Measurements from ENCODE around the gene FRAS1. TPM values are rescaled to one million over a fixed set of nuclear protein-coding genes. Genes with fewer than 3 reads are reported as not detected.

The FRAS1 gene
- total and polyA plus RNA-seq, 2 donors (not counting 1 experiment from before 2014, with no cell fraction given), result 0.03 to 0.12 TPM

DNA sequence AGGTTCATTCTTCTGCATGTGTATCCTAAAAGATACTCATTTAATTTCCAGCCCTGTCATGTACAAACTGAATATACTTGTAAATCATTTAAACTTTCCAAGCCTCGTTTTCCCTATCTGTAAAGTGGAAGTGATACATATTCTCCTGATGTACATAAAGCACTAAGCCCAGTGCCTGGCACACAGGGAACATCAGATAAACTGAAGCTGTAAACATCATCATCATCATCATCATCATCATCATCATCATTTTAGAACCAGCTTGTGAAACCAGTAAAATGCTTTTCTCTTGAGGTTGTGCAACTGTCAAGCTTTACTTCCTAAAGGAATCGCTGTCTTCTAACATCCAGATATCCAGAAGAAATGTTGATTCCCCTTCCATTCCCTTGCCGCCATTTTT, 411.1 kb downstream of the FRAS1 start:
- Histone ChIP-seq H3K4me1 (ENCODE audit: control insufficient read depth in 2 of 2, insufficient read depth in 2 of 2, low read length in 2 of 2) (no peaks in the 10 kb centered on the region), H3K4me2 (replicated peaks; ENCODE audit: low read depth, low read length, poor library complexity, severe bottlenecking) (no peak overlapping the region), H2AFZ (ENCODE audit: insufficient read depth, low read depth, low read length, poor library complexity, severe bottlenecking) (no peak overlapping the region), H3K79me2 (ENCODE audit: control insufficient read depth, insufficient read depth, low read length) (no peaks in the 10 kb centered on the region), H3K36me3 (replicated peaks in 1 of 2; ENCODE audit: control extremely low read depth in 1 of 2, control insufficient read depth in 1 of 2, extremely low read depth in 1 of 2, insufficient read depth in 2 of 2, low read length in 1 of 2) (no peaks in the 10 kb centered on the region), H3K27me3 (replicated peaks in 1 of 4; ENCODE audit: control extremely low read depth in 1 of 4, control insufficient read depth in 3 of 4, insufficient read depth in 4 of 4, low read length in 3 of 4) (no peaks in the 10 kb centered on the region), H3K27ac (ENCODE audit: low read length in 2 of 2) (no peak overlapping the region), H3K4me3 (ENCODE audit: control extremely low read depth in 1 of 5, extremely low read depth in 1 of 5, insufficient read depth in 1 of 5, low read depth in 2 of 5, low read length in 4 of 5) (no peak overlapping the region), H3K9ac (ENCODE audit: low read length) (no peak overlapping the region), H3K9me3 (ENCODE audit: control extremely low read depth in 1 of 3, control insufficient read depth in 2 of 3, insufficient read depth in 1 of 3, low read length in 2 of 3) (no peaks in the 10 kb centered on the region), H4K20me1 (ENCODE audit: control insufficient read depth, insufficient read depth, low read length, poor library complexity, severe bottlenecking) (no peaks in the 10 kb centered on the region)
- no peaks in the 10 kb centered on the region for H3K9me3 Mint-ChIP-seq (ENCODE audit: insufficient read depth)
- ATAC-seq (ENCODE audit: low read depth) (no peak), DNase-seq (no peak)
- TF ChIP-seq, protein P1, sequence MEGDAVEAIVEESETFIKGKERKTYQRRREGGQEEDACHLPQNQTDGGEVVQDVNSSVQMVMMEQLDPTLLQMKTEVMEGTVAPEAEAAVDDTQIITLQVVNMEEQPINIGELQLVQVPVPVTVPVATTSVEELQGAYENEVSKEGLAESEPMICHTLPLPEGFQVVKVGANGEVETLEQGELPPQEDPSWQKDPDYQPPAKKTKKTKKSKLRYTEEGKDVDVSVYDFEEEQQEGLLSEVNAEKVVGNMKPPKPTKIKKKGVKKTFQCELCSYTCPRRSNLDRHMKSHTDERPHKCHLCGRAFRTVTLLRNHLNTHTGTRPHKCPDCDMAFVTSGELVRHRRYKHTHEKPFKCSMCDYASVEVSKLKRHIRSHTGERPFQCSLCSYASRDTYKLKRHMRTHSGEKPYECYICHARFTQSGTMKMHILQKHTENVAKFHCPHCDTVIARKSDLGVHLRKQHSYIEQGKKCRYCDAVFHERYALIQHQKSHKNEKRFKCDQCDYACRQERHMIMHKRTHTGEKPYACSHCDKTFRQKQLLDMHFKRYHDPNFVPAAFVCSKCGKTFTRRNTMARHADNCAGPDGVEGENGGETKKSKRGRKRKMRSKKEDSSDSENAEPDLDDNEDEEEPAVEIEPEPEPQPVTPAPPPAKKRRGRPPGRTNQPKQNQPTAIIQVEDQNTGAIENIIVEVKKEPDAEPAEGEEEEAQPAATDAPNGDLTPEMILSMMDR (IDR thresholded peaks at IDR 0.05), result no peak
- no peak for TF ChIP-seq EZH2 (IDR thresholded peaks at IDR 0.05; ENCODE audit: borderline replicate concordance, insufficient read depth, low read depth, low read length, poor library complexity, severe bottlenecking)
- no peak overlapping the region for H3K4me3 Mint-ChIP-seq
- H3K27me3 Mint-ChIP-seq, result no peaks in the 10 kb centered on the region
- no CpG with 5 or more reads among the region's 3 CpGs for WGBS (ENCODE audit: insufficient coverage)
- no peaks in the 10 kb centered on the region for H3K4me1 Mint-ChIP-seq
- H3K27ac Mint-ChIP-seq, result no peak overlapping the region
- ChIA-PET CTCF (no interaction called here), POLR2A (no interaction called here)
- intact Hi-C loops (cut with micrococcal nuclease), result no loop called here

DNA sequence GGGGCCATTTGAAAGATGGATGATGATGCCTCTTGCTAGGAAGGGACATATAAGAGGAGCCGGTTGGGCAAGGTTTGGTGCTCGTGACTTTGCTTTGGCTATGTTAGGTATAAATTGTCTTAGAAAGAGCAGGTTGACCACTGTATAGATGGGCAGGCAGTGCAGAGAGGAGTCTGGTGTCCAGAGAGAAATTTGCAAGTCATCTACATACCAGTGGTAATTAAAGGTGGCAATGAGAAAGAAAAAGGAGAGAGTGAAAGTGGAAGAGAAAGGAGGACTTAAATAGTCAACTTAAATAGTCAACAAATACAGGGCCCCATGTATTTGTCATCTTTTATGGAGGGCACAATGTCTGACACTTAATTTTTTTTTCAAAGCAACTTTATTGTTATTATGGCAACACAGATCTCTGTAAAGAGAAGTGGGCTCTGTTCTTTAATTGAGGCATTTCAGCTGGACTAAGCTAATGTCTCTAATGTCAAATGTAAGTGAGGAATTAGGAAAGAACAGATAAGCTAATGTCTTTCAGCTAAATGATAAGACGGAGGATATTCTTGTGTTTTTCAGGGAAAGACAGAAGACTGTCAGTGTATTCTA, 419.1 kb downstream of the FRAS1 start:
- Mint-ChIP-seq H3K27ac (no peak overlapping the region), H3K4me1 (no peaks in the 10 kb centered on the region), H3K9me3 (ENCODE audit: insufficient read depth) (no peaks in the 10 kb centered on the region), H3K4me3 (no peak overlapping the region), H3K27me3 (no peaks in the 10 kb centered on the region)
- no peak for DNase-seq
- WGBS (ENCODE audit: insufficient coverage), result 100% methylated on average over 2 of the region's 3 CpGs
- CTCF ChIA-PET, result no interaction called here
- no peak overlapping the region for H3K4me2 ChIP-seq (replicated peaks; ENCODE audit: low read depth, low read length, poor library complexity, severe bottlenecking)
- intact Hi-C loops (cut with micrococcal nuclease), result no loop called here
- TF ChIP-seq, protein P1 (IDR thresholded peaks at IDR 0.05), result no peak
- no peak for TF ChIP-seq EZH2 (IDR thresholded peaks at IDR 0.05; ENCODE audit: borderline replicate concordance, insufficient read depth, low read depth, low read length, poor library complexity, severe bottlenecking)
- no peaks in the 10 kb centered on the region for H3K9me3 ChIP-seq (ENCODE audit: control extremely low read depth in 1 of 3, control insufficient read depth in 2 of 3, insufficient read depth in 1 of 3, low read length in 2 of 3)
- no peaks in the 10 kb centered on the region for H3K27me3 ChIP-seq (replicated peaks in 1 of 4; ENCODE audit: control extremely low read depth in 1 of 4, control insufficient read depth in 3 of 4, insufficient read depth in 4 of 4, low read length in 3 of 4)
- no peak overlapping the region for H3K4me3 ChIP-seq (ENCODE audit: control extremely low read depth in 1 of 5, extremely low read depth in 1 of 5, insufficient read depth in 1 of 5, low read depth in 2 of 5, low read length in 4 of 5)
- H3K27ac ChIP-seq (ENCODE audit: low read length in 2 of 2), result no peak overlapping the region
- H3K79me2 ChIP-seq (ENCODE audit: control insufficient read depth, insufficient read depth, low read length), result no peaks in the 10 kb centered on the region
- POLR2A ChIA-PET, result no interaction called here
- no peaks in the 10 kb centered on the region for H3K4me1 ChIP-seq (ENCODE audit: control insufficient read depth in 2 of 2, insufficient read depth in 2 of 2, low read length in 2 of 2)
- no peak for ATAC-seq (ENCODE audit: low read depth)
- H3K36me3 ChIP-seq (replicated peaks in 1 of 2; ENCODE audit: control extremely low read depth in 1 of 2, control insufficient read depth in 1 of 2, extremely low read depth in 1 of 2, insufficient read depth in 2 of 2, low read length in 1 of 2), result no peaks in the 10 kb centered on the region
- H2AFZ ChIP-seq (ENCODE audit: insufficient read depth, low read depth, low read length, poor library complexity, severe bottlenecking), result no peak overlapping the region
- no peak overlapping the region for H3K9ac ChIP-seq (ENCODE audit: low read length)
- H4K20me1 ChIP-seq (ENCODE audit: control insufficient read depth, insufficient read depth, low read length, poor library complexity, severe bottlenecking), result no peaks in the 10 kb centered on the region
